Hepatocyte (in vitro differentiated cells): ENCODE data around the gene EPAS1. TPM values are rescaled to one million over a fixed set of nuclear protein-coding genes. Genes with fewer than 3 reads are reported as not detected.

Experiments used
- DNase-seq: peaks from one replicate; pipeline ENCODE4 v3.0.0-alpha.2; 2016; ENCODE audit warnings: low spot score
- H2AFZ ChIP-seq: fragments of 200-600 bp; sonication (generic); 2 replicates; pipeline ENCODE4 v1.6.0; 2016; ENCODE audit warnings: antibody characterized with exemption, mild to moderate bottlenecking
- H3K27ac ChIP-seq: fragments of 200-600 bp; sonication (generic); 2 replicates; pipeline ENCODE4 v1.5.1; 2016; ENCODE audit warnings: mild to moderate bottlenecking
- H3K27me3 ChIP-seq: fragments of 200-600 bp; sonication (generic); 2 replicates; pipeline ENCODE4 v1.6.1; 2016
- H3K36me3 ChIP-seq: fragments of 200-600 bp; sonication (generic); replicated peaks from 2 replicates; pipeline ENCODE4 v1.5.1; 2016; ENCODE audit warnings: low read depth; ENCODE audit not compliant: insufficient read depth
- H3K4me1 ChIP-seq: fragments of 200-600 bp; sonication (generic); 2 replicates; pipeline ENCODE4 v1.5.1; 2016; ENCODE audit warnings: mild to moderate bottlenecking, moderate library complexity; ENCODE audit not compliant: insufficient read depth
- H3K4me2 ChIP-seq: fragments of 200-600 bp; sonication (generic); 2 replicates; pipeline ENCODE4 v1.6.0; 2016
- H3K4me3 ChIP-seq: fragments of 200-600 bp; sonication (generic); 2 replicates; pipeline ENCODE4 v1.5.1; 2016; ENCODE audit warnings: mild to moderate bottlenecking
- H3K79me2 ChIP-seq: fragments of 200-600 bp; sonication (generic); 2 replicates; pipeline ENCODE4 v1.6.0; 2017; ENCODE audit warnings: mild to moderate bottlenecking
- H3K9me2 ChIP-seq: fragments of 200-600 bp; sonication (generic); replicated peaks from 2 replicates; pipeline ENCODE4 v1.6.0; 2017; ENCODE audit warnings: mild to moderate bottlenecking; ENCODE audit not compliant: insufficient read depth
- H3K9me3 ChIP-seq: fragments of 200-600 bp; sonication (generic); 2 replicates; pipeline ENCODE4 v1.5.1; 2016; ENCODE audit warnings: low read depth, mild to moderate bottlenecking
- H4K20me1 ChIP-seq: fragments of 200-600 bp; sonication (generic); 2 replicates; pipeline ENCODE4 v1.6.0; 2016; ENCODE audit warnings: mild to moderate bottlenecking; ENCODE audit not compliant: insufficient read depth, poor library complexity, severe bottlenecking
- EZH2 ChIP-seq: fragments of 200-600 bp; sonication (generic); IDR thresholded peaks from 2 replicates; pipeline ENCODE4 v1.6.1; 2016; ENCODE audit warnings: antibody characterized with exemption, mild to moderate bottlenecking, borderline replicate concordance
- EZH2phosphoT487 ChIP-seq: fragments of 200-600 bp; sonication (generic); IDR thresholded peaks from one replicate; pipeline ENCODE4 v1.6.1; 2018; ENCODE audit warnings: antibody characterized with exemption, mild to moderate bottlenecking, low read depth, moderate library complexity; ENCODE audit not compliant: unreplicated experiment, severe bottlenecking
- WGBS: methylation state at CpG from one replicate; pipeline ENCODE4 v1.1.6; 2016; ENCODE audit warnings: low lambda C conversion rate; ENCODE audit errors: missing lambda C conversion rate; 5-methylcytosine and 5-hydroxymethylcytosine counted together
- polyA plus RNA-seq: library from polyadenylated mRNA; unstranded; fragments of >200 nt; fragmentation: Nextera tagmentation; extraction: Ambion mirVana; gene quantifications from 2 replicates; pipeline ENCODE4 v1.2.1, GENCODE V29; 2016
- total RNA-seq: library from RNA; depleted of rRNA; stranded (reverse); fragments of >200 nt; gene quantifications from 2 replicates; pipeline ENCODE4 v1.2.3, GENCODE V29; 2014
- TF ChIP-seq, protein P1 (sequence below): fragments of 200-600 bp; sonication (generic); IDR thresholded peaks from 2 replicates; pipeline ENCODE4 v1.5.1; 2016; ENCODE audit warnings: antibody characterized with exemption, mild to moderate bottlenecking; ENCODE audit not compliant: poor library complexity

EPAS1 gene
- total and polyA plus RNA-seq, 2 experiments from 2014 or later, result 112 to 115 TPM

DNA sequence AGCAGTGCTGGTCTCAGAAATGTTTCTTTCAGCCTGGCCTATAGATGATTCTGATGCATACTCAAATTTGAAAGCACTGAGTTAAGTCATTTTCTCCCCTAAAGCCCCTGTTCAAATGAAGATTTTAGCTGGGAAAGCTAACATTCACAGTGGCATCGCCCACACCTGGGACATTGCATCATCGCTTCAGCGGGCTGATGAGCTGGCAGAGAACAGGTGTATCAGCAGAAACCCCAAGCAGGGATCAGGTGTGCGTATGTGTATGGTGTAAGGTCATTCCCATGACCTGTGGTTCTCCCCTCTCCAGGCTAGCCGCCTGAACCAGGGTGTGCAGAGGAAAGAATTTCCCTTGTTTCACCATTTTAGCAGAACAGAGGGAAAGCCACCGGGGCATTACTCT is 56.3 kb downstream of the EPAS1 start:
- Histone ChIP-seq H3K79me2 (peaks cover 29% of the 10 kb centered on the region), H3K9me3 (no peaks in the 10 kb centered on the region), H2AFZ (no peak overlapping the region), H4K20me1 (no peaks in the 10 kb centered on the region), H3K4me1 (no peaks in the 10 kb centered on the region), H3K9me2 (no peaks in the 10 kb centered on the region), H3K4me2 (no peak overlapping the region), H3K27me3 (no peaks in the 10 kb centered on the region), H3K27ac (no peak overlapping the region), H3K4me3 (no peak overlapping the region), H3K36me3 (no peaks in the 10 kb centered on the region)
- no peak for DNase-seq
- TF ChIP-seq EZH2 (no peak), EZH2phosphoT487 (no peak)
- TF ChIP-seq, protein P1, sequence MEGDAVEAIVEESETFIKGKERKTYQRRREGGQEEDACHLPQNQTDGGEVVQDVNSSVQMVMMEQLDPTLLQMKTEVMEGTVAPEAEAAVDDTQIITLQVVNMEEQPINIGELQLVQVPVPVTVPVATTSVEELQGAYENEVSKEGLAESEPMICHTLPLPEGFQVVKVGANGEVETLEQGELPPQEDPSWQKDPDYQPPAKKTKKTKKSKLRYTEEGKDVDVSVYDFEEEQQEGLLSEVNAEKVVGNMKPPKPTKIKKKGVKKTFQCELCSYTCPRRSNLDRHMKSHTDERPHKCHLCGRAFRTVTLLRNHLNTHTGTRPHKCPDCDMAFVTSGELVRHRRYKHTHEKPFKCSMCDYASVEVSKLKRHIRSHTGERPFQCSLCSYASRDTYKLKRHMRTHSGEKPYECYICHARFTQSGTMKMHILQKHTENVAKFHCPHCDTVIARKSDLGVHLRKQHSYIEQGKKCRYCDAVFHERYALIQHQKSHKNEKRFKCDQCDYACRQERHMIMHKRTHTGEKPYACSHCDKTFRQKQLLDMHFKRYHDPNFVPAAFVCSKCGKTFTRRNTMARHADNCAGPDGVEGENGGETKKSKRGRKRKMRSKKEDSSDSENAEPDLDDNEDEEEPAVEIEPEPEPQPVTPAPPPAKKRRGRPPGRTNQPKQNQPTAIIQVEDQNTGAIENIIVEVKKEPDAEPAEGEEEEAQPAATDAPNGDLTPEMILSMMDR, result no peak
- WGBS, result 95% methylated on average over 6 of the region's 6 CpGs

DNA sequence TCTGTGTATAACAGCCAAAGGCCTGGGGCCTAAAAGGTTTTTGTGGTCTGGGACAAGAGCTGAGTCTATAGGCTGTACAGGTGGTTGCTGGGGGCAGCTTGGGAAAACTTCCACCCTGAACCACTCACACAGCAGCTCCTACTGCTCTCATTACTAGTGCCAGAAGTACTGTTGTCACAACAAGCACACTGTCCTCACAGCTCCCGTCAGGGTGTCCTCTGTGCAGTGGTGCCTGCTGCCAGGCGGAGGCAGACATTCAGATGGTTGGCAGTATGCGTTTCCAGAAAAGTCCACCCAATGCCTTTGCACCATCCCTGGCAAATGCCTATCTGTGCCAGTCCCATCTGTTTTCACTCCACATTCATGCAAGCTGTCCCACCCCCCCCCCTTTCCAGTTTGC is 58.5 kb downstream of the EPAS1 start:
- H3K4me1 ChIP-seq, result no peaks in the 10 kb centered on the region
- WGBS, result 92% methylated on average over 3 of the region's 3 CpGs
- H3K4me3 ChIP-seq, result no peak overlapping the region
- H3K79me2 ChIP-seq, result peaks cover 18% of the 10 kb centered on the region
- DNase-seq, result no peak
- no peak overlapping the region for H3K4me2 ChIP-seq
- TF ChIP-seq, protein P1, result no peak
- TF ChIP-seq EZH2phosphoT487 (no peak), EZH2 (no peak)
- no peaks in the 10 kb centered on the region for H4K20me1 ChIP-seq
- H3K27ac ChIP-seq, result no peak overlapping the region
- H3K27me3 ChIP-seq, result no peaks in the 10 kb centered on the region
- H3K9me3 ChIP-seq, result no peaks in the 10 kb centered on the region
- H2AFZ ChIP-seq, result no peak overlapping the region
- no peaks in the 10 kb centered on the region for H3K36me3 ChIP-seq
- no peaks in the 10 kb centered on the region for H3K9me2 ChIP-seq

DNA sequence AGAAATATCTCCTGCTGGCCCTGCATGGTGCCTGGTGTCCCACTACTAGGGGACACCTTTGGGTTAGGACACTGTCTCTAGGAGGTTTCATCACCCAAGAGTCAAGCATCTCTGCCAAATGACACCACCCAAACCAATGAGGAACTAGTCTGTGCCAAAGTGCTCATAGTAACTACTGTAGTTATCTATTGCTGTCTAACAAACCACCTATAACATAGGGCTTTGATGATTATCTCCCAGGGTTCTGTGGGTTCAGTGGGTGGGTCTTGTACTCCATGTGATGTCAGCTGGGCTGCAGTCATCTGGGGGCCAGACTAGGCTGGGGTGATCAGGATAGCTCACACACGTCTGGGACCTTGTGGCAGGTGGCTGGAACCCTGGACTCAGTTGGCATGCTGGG is 59.8 kb downstream of the EPAS1 start:
- Histone ChIP-seq H3K4me3 (no peak overlapping the region), H3K9me2 (no peaks in the 10 kb centered on the region), H3K27ac (no peak overlapping the region), H3K27me3 (no peaks in the 10 kb centered on the region), H2AFZ (no peak overlapping the region), H3K79me2 (peaks cover 13% of the 10 kb centered on the region), H3K9me3 (no peaks in the 10 kb centered on the region), H3K4me2 (no peak overlapping the region), H3K4me1 (no peaks in the 10 kb centered on the region), H3K36me3 (no peaks in the 10 kb centered on the region), H4K20me1 (no peaks in the 10 kb centered on the region)
- WGBS, result 88% methylated on average over 1 of the region's 1 CpG
- TF ChIP-seq EZH2 (no peak), EZH2phosphoT487 (no peak)
- TF ChIP-seq, protein P1, result no peak
- no peak for DNase-seq

DNA sequence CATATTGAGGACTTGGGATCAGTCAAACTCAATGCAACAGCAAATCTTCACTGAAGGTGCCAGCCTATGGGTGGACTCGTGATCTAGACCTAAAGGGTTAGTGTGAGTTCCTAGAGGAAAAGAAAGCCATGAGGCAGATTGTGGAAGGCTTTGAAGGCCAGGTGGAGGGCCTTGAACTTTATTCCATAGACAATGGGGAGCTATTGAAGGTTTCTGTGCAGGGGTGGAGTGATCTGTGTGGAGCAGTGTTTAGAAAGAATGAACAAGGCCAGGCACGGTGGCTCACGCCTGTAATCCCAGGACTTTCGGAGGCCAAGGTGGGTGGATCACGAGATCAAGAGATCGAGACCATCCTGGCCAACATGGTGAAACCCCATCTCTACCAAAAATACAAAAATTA is 61.5 kb downstream of the EPAS1 start:
- Histone ChIP-seq H2AFZ (no peak overlapping the region), H4K20me1 (no peaks in the 10 kb centered on the region), H3K4me3 (no peak overlapping the region), H3K4me1 (no peaks in the 10 kb centered on the region), H3K9me2 (no peaks in the 10 kb centered on the region), H3K4me2 (no peak overlapping the region), H3K79me2 (peaks cover 3% of the 10 kb centered on the region), H3K9me3 (no peaks in the 10 kb centered on the region), H3K27me3 (no peaks in the 10 kb centered on the region), H3K36me3 (no peaks in the 10 kb centered on the region), H3K27ac (no peak overlapping the region)
- 90% methylated on average over 6 of the region's 6 CpGs for WGBS
- TF ChIP-seq, protein P1, result no peak
- TF ChIP-seq EZH2phosphoT487, result no peak
- TF ChIP-seq EZH2, result no peak
- DNase-seq, result no peak
